ENCODE data around the gene FOS.
"Not testable (repeated sequence)": the region's sequence is repeated elsewhere in the genome, so short reads cannot be mapped to it uniquely, and the experiment has no call there.

FOS gene

GRCh38 chr14:75278422-75279152 is at the start of gene FOS:
Gene FOS, plus strand, starts transcription at chr14:75278828. Its CDS starts 155 bp downstream, at chr14:75278983.
- peak; percentile 66 to 83 for DNase-seq (ENCODE audit: low read depth in 1 of 2, low spot score in 1 of 2)

- DNase-seq (ENCODE audit: low read depth in 1 of 2, low spot score in 1 of 2), result no peak
Measured at GRCh38 chr14:75229661-75230139, 48.9 kb upstream of the FOS start.

GRCh38 chr14:75230140-75230792 is 48.4 kb upstream of the FOS start:
- peak; percentile 24 to 36 for DNase-seq (ENCODE audit: low read depth in 1 of 2, low spot score in 1 of 2)

GRCh38 chr14:75231320-75231719 is 47.3 kb upstream of the FOS start:
- DNase-seq (ENCODE audit: low read depth in 1 of 2, low spot score in 1 of 2), result no peak

GRCh38 chr14:75232191-75232590 is 46.4 kb upstream of the FOS start:
- DNase-seq (ENCODE audit: low read depth in 1 of 2, low spot score in 1 of 2), result no peak

GRCh38 chr14:75232597-75232996 is 46.0 kb upstream of the FOS start:
- peak in 1 of 2 donors; percentile 5 for DNase-seq (ENCODE audit: low read depth in 1 of 2, low spot score in 1 of 2)

GRCh38 chr14:75234173-75235115 is 44.2 kb upstream of the FOS start:
- no peak for DNase-seq (ENCODE audit: low read depth in 1 of 2, low spot score in 1 of 2)

GRCh38 chr14:75235198-75235597 is 43.4 kb upstream of the FOS start:
- DNase-seq (ENCODE audit: low read depth in 1 of 2, low spot score in 1 of 2), result not testable (repeated sequence)

- no peak for DNase-seq (ENCODE audit: low read depth in 1 of 2, low spot score in 1 of 2)
Measured at GRCh38 chr14:75236467-75236866, 42.2 kb upstream of the FOS start.

GRCh38 chr14:75236901-75237419 is 41.7 kb upstream of the FOS start:
- no peak for DNase-seq (ENCODE audit: low read depth in 1 of 2, low spot score in 1 of 2)

GRCh38 chr14:75238756-75239455 is 39.7 kb upstream of the FOS start:
- DNase-seq (ENCODE audit: low read depth in 1 of 2, low spot score in 1 of 2), result no peak

GRCh38 chr14:75240781-75241180 is 37.8 kb upstream of the FOS start:
- DNase-seq (ENCODE audit: low read depth in 1 of 2, low spot score in 1 of 2), result no peak

- no peak for DNase-seq (ENCODE audit: low read depth in 1 of 2, low spot score in 1 of 2)
Measured at GRCh38 chr14:75242546-75243273, 35.9 kb upstream of the FOS start.

GRCh38 chr14:75244121-75244520 is 34.5 kb upstream of the FOS start:
- DNase-seq (ENCODE audit: low read depth in 1 of 2, low spot score in 1 of 2), result no peak

GRCh38 chr14:75246546-75247285 is 31.9 kb upstream of the FOS start:
- no peak for DNase-seq (ENCODE audit: low read depth in 1 of 2, low spot score in 1 of 2)

- DNase-seq (ENCODE audit: low read depth in 1 of 2, low spot score in 1 of 2), result peak in 1 of 2 donors; percentile 49
Measured at GRCh38 chr14:75247286-75247922, 31.2 kb upstream of the FOS start.

- DNase-seq (ENCODE audit: low read depth in 1 of 2, low spot score in 1 of 2), result no peak
Measured at GRCh38 chr14:75247939-75248338, 30.7 kb upstream of the FOS start.

GRCh38 chr14:75249251-75249957 is 29.2 kb upstream of the FOS start:
- peak; percentile 51 to 68 for DNase-seq (ENCODE audit: low read depth in 1 of 2, low spot score in 1 of 2)
